Astrocyte of the spinal cord (primary cell): ENCODE measurements around the gene PGS1.

Experiments used
- DNase-seq: peaks from one replicate; pipeline ENCODE4 v3.0.0; 2011; ENCODE audit warnings: low read depth, low spot score
- H3K4me3 ChIP-seq: 2 replicates; pipeline ENCODE4 v1.5.1; 2011; ENCODE audit warnings: low read depth, mild to moderate bottlenecking, low read length, moderate library complexity
- in situ Hi-C: cut with HindIII; loops from 2 replicates; pipeline ENCODE4 v1.10.0; 2017; ENCODE audit warnings: low sequenced_read_pairs
- TF ChIP-seq, protein P1 (sequence below): IDR thresholded peaks from 2 replicates; pipeline ENCODE4 v1.5.1; 2012; ENCODE audit warnings: low read depth, mild to moderate bottlenecking, low read length, inconsistent platforms

The PGS1 gene

DNA sequence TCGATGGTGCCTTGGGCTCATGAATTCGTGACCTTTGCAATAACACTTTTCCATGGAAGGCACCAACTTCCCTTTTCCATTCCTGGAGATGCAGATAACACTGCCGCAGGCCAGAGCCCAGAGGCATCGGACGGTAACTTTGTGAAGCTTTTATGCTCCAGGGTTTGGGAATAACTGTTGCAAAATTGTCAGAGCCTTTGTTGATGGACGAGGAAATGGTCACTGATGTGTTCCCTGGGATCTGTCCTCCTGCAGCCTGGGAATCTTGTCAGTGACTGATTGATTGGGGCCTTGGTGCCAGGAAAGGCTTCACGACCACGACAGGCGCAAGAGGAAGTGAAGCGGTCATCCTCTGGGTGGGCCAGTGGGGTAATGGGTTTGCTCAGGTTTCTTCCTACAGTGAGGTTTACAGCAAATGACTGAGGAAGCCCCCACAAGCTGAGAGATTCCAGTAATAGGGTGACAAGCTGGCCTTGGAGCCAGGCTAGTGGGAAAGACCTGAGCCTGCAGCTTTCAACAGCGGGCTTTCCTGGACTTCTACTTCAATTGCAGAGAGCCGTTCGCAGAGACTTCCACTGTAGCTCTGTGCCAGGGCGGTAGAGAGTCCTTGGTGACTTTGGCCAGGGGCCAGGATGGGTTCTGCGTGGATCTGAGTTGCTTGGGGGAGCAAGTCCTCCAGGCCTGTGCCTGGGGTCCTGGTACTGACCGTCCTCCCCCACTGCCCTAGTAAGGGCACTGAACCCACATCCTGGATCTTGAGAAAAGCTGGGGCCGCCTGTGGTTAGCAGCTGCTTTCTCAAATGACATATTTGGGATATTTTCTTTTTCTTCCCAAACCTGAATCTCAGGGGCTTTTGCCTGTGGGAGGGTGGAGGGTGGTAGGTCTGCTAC lies 37.6 kb downstream of the PGS1 start:
- no peak overlapping the region for H3K4me3 ChIP-seq
- peak; percentile 54 for DNase-seq
- in situ Hi-C loops, result no loop called here
- TF ChIP-seq, protein P1, sequence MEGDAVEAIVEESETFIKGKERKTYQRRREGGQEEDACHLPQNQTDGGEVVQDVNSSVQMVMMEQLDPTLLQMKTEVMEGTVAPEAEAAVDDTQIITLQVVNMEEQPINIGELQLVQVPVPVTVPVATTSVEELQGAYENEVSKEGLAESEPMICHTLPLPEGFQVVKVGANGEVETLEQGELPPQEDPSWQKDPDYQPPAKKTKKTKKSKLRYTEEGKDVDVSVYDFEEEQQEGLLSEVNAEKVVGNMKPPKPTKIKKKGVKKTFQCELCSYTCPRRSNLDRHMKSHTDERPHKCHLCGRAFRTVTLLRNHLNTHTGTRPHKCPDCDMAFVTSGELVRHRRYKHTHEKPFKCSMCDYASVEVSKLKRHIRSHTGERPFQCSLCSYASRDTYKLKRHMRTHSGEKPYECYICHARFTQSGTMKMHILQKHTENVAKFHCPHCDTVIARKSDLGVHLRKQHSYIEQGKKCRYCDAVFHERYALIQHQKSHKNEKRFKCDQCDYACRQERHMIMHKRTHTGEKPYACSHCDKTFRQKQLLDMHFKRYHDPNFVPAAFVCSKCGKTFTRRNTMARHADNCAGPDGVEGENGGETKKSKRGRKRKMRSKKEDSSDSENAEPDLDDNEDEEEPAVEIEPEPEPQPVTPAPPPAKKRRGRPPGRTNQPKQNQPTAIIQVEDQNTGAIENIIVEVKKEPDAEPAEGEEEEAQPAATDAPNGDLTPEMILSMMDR, result no peak

DNA sequence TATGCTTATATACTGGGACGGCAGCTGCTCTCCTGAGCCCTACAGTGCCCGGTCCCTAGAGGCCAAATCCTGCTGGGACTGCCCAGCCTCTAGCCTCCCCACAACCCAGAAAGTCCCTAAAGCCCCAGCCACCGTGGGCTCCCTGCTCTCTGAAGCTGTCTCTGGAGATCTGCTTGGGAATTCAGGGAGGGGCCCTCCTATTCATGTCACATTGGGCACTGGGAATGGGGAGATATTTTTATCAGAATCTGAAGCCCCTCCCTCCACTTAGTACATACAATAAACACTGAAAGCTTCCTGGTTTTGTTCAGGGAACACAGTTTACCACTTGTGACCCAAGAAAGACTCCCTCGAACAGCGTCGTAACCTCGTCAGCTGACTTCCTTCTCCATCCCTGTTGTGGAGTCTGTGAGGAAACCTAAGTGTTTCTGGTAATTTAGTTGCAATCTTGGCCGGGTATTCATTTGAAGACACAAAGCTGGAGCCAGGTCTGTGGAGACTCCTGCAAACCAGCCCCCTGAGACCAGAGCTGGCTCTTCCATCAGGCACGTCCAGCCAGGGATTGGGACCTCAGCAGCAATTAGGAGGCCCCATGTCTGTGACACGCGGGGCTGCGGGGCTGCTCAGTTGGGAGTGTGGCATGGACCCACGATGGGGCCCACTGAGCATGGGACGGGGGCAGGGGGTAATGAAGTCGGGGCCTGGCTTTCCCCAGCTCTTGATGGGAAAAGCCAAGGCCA lies 38.5 kb downstream of the PGS1 start:
- H3K4me3 ChIP-seq, result no peak overlapping the region
- peak; percentile 19 for DNase-seq
- in situ Hi-C loops, result no loop called here
- TF ChIP-seq, protein P1, result no peak

DNA sequence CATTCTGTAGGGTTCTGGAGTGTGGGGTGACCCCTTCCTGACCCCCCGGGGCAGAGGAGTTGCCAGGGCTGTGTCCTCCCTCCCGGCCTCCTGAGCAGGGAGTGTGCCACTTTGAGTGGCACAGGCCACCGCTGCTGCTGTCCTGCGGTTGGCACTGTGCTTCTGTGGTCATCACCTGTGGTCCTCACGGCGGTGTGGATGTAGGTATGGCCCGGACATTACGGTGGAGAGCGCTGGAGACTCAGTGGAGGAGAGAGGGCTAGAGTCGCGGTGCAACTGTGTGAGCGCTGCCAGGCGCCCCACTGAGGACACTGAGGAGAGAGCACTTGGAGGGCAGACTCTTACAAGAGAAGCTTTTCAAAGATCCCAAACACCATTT lies 39.1 kb downstream of the PGS1 start:
- DNase-seq, result no peak
- TF ChIP-seq, protein P1, result no peak
- in situ Hi-C loops, result no loop called here
- H3K4me3 ChIP-seq, result no peak overlapping the region

DNA sequence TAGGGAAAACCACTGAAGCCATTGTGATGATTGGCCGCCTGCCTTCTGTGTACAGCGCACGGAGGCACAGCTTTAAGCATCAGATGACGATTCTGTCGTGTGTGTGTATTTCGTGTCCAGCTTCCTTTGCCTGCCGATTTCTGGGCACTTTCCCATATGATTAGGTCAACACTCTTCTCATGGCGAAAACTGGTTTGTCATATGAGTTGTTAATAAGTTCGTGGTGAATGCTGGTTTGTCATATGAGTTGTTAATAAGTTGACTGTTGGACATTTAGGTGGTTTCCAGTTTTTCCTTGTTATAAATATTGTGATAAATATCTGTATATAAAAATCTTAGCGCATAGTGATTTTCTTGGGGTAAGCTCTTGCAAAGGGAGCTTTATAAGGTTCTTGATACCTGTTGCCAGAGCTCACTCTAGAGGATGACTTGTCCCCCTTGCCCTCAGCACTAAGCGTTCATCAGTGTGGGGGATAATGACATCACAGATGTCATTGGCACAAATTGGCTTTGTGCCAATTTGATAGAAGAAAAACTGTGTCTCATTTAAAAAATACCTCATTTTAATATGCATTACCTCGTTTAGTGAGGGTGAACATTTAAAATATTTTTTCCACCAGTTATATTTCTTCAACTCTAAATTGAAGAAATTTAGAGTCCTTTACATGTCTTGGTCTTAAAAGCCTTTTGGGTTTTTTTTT lies 40.0 kb downstream of the PGS1 start:
- in situ Hi-C loops, result no loop called here
- no peak for DNase-seq
- no peak overlapping the region for H3K4me3 ChIP-seq
- TF ChIP-seq, protein P1, result no peak

DNA sequence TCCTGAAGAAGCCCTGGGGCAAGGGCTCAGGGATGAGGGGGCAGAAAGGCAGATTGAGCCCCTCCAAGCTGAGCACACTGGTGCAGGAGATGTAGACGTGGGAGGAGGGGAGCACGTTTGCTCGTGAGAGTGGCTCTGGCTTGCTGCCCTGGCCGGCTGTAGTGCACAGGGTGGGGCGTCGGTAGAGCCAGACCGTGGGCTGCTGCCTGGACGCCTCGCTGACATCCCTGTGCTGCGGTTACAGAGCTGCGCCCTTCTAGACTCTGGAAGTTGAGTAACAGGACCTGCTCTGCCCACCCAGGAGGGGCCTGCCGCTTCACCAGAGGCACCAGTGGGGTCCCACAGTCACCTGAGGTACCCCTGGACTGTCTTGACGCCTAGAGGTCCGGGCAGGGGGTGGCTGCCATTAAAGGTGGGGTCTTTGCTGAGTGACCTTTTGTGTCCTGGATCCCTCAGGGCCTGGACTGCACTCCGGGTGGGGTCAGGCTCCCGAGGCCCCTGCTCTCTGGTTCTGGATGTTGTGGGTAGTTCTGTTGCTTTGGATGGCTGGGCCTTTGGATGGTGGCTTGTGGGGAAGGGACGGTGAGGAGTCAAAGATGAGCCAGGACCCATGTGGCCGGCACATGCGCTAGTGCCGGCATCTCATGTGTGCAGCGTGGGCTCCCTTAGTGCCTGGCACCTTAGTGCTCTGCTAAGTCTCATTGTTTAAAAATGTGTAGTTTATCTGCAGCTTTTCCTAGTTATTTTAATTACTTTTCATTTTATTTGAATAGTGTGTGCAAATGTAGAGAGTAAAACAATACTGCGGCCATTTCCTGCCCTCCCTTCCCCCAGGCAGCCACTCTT lies 41.7 kb downstream of the PGS1 start:
- DNase-seq, result no peak
- no peak overlapping the region for H3K4me3 ChIP-seq
- TF ChIP-seq, protein P1, result no peak
- in situ Hi-C loops, result no loop called here
